KBM-7 (cell line): ENCODE measurements around the gene AP5S1.
"Not testable (repeated sequence)": the region's sequence is repeated elsewhere in the genome, so short reads cannot be mapped to it uniquely, and the experiment has no call there.

Source experiments
- DNase-seq: peaks from one replicate; pipeline ENCODE4 v3.0.0-alpha.2; 2015
- in situ Hi-C: fragments of 300-500 bp; cut with MboI; formaldehyde crosslinking; loops from 2 replicates; pipeline ENCODE4 v1.14.3; 2020; ENCODE audit warnings: low sequenced_read_pairs, low pct_unique_long_range_greater_than_20kb, mixed read lengths

Gene AP5S1

DNA sequence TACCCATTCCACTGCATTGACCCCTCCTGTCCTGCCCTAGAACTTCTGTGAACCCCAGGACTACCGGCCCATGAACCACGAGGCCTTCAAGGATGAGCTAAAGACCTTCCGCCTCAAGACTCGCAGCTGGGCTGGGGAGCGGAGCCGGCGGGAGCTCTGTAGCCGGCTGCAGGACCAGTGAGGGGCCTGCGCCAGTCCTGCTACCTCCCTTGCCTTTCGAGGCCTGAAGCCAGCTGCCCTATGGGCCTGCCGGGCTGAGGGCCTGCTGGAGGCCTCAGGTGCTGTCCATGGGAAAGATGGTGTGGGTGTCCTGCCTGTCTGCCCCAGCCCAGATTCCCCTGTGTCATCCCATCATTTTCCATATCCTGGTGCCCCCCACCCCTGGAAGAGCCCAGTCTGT is 15.6 kb upstream of the AP5S1 start:
- no peak for DNase-seq
- in situ Hi-C loops = no loop called here

GRCh38 chr20:3808544-3808943 is 11.8 kb upstream of the AP5S1 start:
- in situ Hi-C loops = no loop called here
- no peak for DNase-seq

DNA sequence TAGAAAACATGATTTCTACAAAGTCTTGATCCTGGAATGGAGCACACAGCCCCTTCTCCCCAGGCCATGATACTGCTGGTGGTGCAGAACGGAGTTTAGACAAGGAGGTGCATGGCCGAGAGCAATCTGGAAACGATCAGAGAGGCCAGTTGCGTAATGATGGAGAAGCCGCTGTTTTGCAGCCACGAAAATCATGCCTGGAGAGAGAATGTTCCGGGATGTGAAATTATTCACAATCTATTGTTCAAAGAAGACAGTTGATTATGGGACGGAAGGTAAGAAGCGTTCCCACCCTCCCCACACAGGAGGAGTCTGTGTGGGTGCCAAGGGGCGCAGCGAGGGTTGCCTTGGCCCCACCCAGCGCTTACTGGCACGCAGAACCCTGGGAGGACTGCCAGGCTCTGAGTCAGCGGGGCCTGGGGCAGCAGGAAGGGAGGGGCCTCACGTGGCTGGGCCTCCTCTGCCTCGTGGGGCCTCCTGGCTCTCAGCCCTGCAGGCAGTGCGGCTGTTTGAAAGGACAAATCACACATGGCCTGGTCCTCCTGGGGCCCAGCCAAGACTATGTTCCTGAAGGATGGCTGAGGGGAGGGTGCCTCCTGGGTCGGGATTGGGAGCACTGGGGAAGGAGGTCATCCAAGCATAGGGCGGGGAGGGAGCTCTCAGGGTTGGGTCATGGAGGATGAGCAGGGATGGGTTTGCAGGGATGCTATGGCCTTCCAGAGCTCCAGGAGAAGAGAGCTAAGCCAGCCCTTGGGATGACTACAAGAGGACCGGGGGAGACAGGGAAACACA is 8.7 kb upstream of the AP5S1 start:
- peak; percentile 94 for DNase-seq
- in situ Hi-C loops = no loop called here

- in situ Hi-C loops = no loop called here
- no peak for DNase-seq
These were observed 8.1 kb upstream of the AP5S1 start for GRCh38 chr20:3812259-3812681.

- no peak for DNase-seq
- in situ Hi-C loops = no loop called here
These were observed 7.1 kb upstream of the AP5S1 start for GRCh38 chr20:3812975-3813847.

DNA sequence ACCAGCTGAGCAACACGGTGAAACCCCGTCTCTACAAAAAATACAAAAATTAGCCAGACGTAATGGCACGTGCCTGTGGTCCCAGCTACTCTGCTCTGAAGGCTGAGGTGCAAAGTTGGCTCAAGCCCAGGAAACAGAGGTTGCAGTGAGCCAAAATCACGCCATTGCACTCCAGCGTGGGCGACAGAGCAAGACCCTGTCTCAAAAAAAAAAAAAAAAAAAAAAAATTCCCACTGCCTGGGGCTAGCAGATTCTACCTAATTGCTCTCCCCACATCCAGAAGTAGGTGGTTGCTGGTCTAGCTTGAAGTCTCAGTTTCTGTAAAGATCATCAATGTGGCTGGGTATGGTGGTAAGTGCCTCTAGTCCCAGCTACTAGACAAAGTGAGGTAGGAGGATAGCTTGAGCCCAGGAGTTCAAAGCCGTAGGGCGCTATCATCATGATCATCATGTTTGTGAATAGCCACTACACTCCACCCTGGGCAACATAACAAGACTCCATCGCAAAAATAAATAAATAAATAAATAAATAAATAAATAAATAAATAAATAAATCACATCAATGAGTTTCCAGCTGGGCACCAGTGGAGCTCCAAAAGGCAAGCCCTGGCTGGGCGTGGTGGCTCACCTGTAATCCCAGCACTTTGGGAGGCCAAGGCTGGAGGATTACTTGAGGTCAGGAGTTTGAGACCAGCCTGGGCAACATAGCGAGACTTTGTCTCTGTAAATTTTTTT is 6.3 kb upstream of the AP5S1 start:
- in situ Hi-C loops = no loop called here

DNA sequence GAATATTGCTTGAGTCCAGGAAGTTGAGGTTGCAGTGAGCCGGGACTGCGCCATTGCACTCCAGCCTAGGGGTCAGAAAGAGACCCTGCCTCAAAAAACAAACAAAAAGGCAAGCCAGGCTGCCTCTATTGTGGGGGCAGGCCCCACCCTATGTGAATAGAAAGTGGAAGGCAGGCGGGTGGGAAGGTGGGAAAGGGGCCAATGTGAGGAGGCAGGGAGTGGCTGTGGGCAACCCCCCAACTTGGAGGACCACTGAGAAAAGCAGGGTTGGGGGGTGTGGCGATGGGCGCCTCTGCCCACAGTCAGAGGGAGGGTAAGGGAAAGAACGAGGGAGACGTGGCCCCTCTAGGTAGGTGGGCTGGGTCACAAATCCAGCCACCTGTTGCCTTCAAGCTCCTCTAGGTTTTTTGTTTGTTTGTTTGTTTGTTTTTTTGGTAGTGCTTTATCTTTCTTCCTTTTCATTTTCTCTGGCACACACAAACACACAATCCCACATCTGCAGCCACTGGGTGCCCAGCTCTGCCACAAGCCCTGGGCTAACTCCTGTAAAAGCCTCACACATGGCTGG is 5.3 kb upstream of the AP5S1 start:
- in situ Hi-C loops = no loop called here
- no peak for DNase-seq

More for the DNA sequence above, 6.3 kb upstream of the AP5S1 start:
- no peak for DNase-seq

GRCh38 chr20:3815703-3816315 is 4.5 kb upstream of the AP5S1 start:
- in situ Hi-C loops = no loop called here
- no peak for DNase-seq

- in situ Hi-C loops = no loop called here
- DNase-seq = peak; percentile 72
These were observed 1.9 kb upstream of the AP5S1 start for GRCh38 chr20:3818155-3819151.

- DNase-seq = no peak
- in situ Hi-C loops = no loop called here
These were observed 818 bp upstream of the AP5S1 start for GRCh38 chr20:3819411-3820047.

- no peak for DNase-seq
- in situ Hi-C loops = no loop called here
These were observed 767 bp downstream of the AP5S1 start for GRCh38 chr20:3820901-3821727.

DNA sequence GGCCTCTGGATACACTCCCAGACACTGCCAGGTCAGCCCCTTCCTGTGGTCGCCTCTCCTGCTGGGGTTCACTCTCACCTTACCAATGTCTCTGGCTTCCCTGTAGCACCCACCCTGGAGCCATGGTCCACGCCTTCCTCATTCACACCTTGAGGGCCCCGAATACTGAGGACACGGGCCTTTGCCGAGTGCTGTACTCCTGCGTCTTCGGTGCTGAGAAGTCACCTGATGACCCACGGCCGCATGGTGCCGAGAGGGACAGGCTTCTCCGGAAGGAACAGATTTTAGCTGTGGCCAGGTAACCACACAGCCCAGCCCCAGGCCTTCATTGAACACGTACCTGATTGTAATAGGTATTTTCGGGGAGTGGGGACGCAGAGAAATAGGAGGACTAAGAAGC is 1.6 kb downstream of the AP5S1 start:
- no peak for DNase-seq
- in situ Hi-C loops = no loop called here

- no peak for DNase-seq
- in situ Hi-C loops = no loop called here
These were observed 3.5 kb downstream of the AP5S1 start for GRCh38 chr20:3823881-3824280.

- DNase-seq = no peak
- in situ Hi-C loops = no loop called here
These were observed 5.2 kb downstream of the AP5S1 start for GRCh38 chr20:3825526-3825925.

DNA sequence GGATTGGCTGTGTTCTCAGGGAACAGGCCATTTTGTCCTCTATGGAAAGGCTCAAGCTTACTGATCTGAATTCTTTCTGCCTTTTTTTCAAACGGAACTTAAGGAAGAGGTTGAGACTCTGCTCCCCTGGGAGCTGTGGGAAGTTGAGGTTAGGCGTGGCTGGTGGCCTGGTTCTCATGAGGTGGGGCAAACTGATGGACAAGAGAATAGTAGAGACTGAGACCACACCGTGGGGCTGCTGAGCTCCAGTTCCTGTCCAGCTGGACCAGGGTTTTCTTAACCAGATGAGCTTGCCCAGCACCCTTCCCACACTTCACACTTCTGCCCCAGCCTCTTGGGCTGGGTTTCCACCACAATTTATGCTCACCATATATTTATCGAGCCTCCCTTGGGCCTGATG is 6.1 kb downstream of the AP5S1 start:
- DNase-seq = no peak
- in situ Hi-C loops = no loop called here

DNA sequence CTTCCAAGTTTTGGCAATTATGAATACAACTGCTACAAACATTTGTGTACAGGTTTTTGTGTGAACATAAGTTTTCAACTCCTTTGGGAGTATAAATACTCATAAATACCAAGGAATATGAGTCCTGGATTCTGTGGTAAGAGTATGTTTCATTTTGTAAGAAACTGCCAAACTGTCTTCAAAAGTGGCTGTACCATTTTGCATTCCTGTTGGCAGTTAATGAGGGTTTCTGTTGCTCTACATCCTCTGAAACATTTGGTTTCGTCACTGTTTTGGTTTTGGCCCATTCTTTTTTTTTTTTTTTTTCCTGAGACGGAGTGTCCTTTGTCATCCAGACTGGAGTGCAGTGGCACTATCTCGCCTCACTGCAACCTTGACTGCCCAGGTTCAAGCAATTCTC is 8.5 kb downstream of the AP5S1 start:
- no peak for DNase-seq
- in situ Hi-C loops = no loop called here

- in situ Hi-C loops, DNase-seq: not testable (repeated sequence)
These were observed 9.5 kb downstream of the AP5S1 start for GRCh38 chr20:3829891-3830290.
